GM12872 (cell line): ENCODE data around the gene BTBD7.

Experiments
- CTCF ChIP-seq: IDR thresholded peaks from 3 replicates; pipeline ENCODE4 v1.5.1; 2011; ENCODE audit warnings: low read depth, mild to moderate bottlenecking, low read length, moderate library complexity; ENCODE audit not compliant: insufficient read depth

Gene BTBD7

GRCh38 chr14:93333631-93334103, 831 bp upstream of the BTBD7 start:
- TF ChIP-seq CTCF = no peak

GRCh38 chr14:93332397-93332852, 411 bp downstream of the BTBD7 start:
- TF ChIP-seq CTCF = no peak

- 0 out of 3 replicates have a peak, but pooled peaks have one; percentile 19 for TF ChIP-seq CTCF
Measured at GRCh38 chr14:93331728-93332396, 974 bp downstream of the BTBD7 start.

GRCh38 chr14:93331002-93331727, 1.7 kb downstream of the BTBD7 start:
- no peak for TF ChIP-seq CTCF

GRCh38 chr14:93330609-93331000, 2.2 kb downstream of the BTBD7 start:
- no peak for TF ChIP-seq CTCF

GRCh38 chr14:93329965-93330608, 2.7 kb downstream of the BTBD7 start:
- no peak for TF ChIP-seq CTCF

- no peak for TF ChIP-seq CTCF
Measured at GRCh38 chr14:93328546-93328945, 4.3 kb downstream of the BTBD7 start.
